A673 (cell line): ENCODE results near the gene NOD1. TPM values are rescaled to one million over a fixed set of nuclear protein-coding genes. Genes with fewer than 3 reads are reported as not detected.
"Not testable (repeated sequence)": the region's sequence is repeated elsewhere in the genome, so short reads cannot be mapped to it uniquely, and the experiment has no call there.

Source experiments
- BruUV-seq: library from RNA; stranded (reverse); fragments of 400-500 nt; replicated peaks from 2 replicates; lab custom pipeline; 2021; lab: Mats Ljungman, UMichigan
- CTCF ChIA-PET: fragments of 300-600 bp; sonication (Branson Sonifier 250); formaldehyde crosslinking; loops from one replicate; lab custom pipeline; 2022; ENCODE audit warnings: antibody characterized with exemption; lab: Charles Lee
- POLR2A ChIA-PET: fragments of 300-600 bp; sonication (Branson Sonifier 250); formaldehyde crosslinking; loops from one replicate; lab custom pipeline; 2022; ENCODE audit warnings: antibody characterized with exemption; ENCODE audit not compliant: low non-redundant PET; lab: Charles Lee
- DNase-seq: peaks from one replicate; pipeline ENCODE4 v3.0.0-alpha.2; 2015; ENCODE audit warnings: low spot score
- H3K27ac ChIP-seq: fragments of 200-600 bp; sonication (generic); 2 replicates; pipeline ENCODE4 v1.5.1; 2016; ENCODE audit warnings: mixed run types, low read depth, mild to moderate bottlenecking, mixed read lengths, antibody characterized with exemption, low read length; ENCODE audit not compliant: poor library complexity, severe bottlenecking
- H3K27me3 ChIP-seq: fragments of 200-600 bp; sonication (generic); replicated peaks from 2 replicates; pipeline ENCODE4 v1.6.1; 2017; ENCODE audit warnings: mixed run types, low read depth, mild to moderate bottlenecking, mixed read lengths, antibody characterized with exemption, low read length; ENCODE audit not compliant: insufficient read depth, poor library complexity
- H3K36me3 ChIP-seq: fragments of 200-600 bp; sonication (generic); 2 replicates; pipeline ENCODE4 v1.6.1; 2016; ENCODE audit warnings: mixed run types, mild to moderate bottlenecking, mixed read lengths, antibody characterized with exemption, low read length; ENCODE audit not compliant: insufficient read depth, poor library complexity, severe bottlenecking
- H3K4me1 ChIP-seq: fragments of 200-600 bp; sonication (generic); 2 replicates; pipeline ENCODE4 v1.6.1; 2017; ENCODE audit warnings: mixed run types, mild to moderate bottlenecking, mixed read lengths, antibody characterized with exemption, low read length; ENCODE audit not compliant: insufficient read depth, poor library complexity, severe bottlenecking
- H3K4me3 ChIP-seq: fragments of 200-600 bp; sonication (generic); 2 replicates; pipeline ENCODE4 v1.5.1; 2016; ENCODE audit warnings: low read depth, mixed run types, mild to moderate bottlenecking, mixed read lengths, low read length; ENCODE audit not compliant: poor library complexity, severe bottlenecking
- H3K9me3 ChIP-seq: fragments of 200-600 bp; sonication (generic); 2 replicates; pipeline ENCODE4 v1.6.1; 2016; ENCODE audit warnings: mixed run types, low read depth, mild to moderate bottlenecking, mixed read lengths, antibody characterized with exemption, low read length; ENCODE audit not compliant: poor library complexity, severe bottlenecking
- EZH2 ChIP-seq: fragments of 200-600 bp; sonication (generic); IDR thresholded peaks from 2 replicates; pipeline ENCODE4 v1.6.1; 2017; ENCODE audit warnings: borderline replicate concordance, low read depth, mild to moderate bottlenecking, mixed read lengths, antibody characterized with exemption, low read length; ENCODE audit not compliant: poor library complexity, severe bottlenecking
- intact Hi-C: fragments of 100-400 bp; cut with micrococcal nuclease; formaldehyde crosslinking; loops from one replicate; pipeline ENCODE4 v1.10.0; 2022; ENCODE audit not compliant: unreplicated experiment
- total RNA-seq: library from RNA; stranded (reverse); gene quantifications from 2 replicates; pipeline ENCODE4 v1.2.3, GENCODE V29; 2021
- TF ChIP-seq, protein P1 (sequence below): fragments of 300-800, 200-600 bp; sonication (generic); conservative IDR thresholded peaks from 2 replicates; pipeline ENCODE4 v1.5.1; 2017; ENCODE audit warnings: low read depth, mild to moderate bottlenecking, antibody characterized with exemption, low read length, moderate library complexity, mixed read lengths

Gene NOD1
- total RNA-seq, 1 experiment from 2014 or later: 2.3 TPM

DNA sequence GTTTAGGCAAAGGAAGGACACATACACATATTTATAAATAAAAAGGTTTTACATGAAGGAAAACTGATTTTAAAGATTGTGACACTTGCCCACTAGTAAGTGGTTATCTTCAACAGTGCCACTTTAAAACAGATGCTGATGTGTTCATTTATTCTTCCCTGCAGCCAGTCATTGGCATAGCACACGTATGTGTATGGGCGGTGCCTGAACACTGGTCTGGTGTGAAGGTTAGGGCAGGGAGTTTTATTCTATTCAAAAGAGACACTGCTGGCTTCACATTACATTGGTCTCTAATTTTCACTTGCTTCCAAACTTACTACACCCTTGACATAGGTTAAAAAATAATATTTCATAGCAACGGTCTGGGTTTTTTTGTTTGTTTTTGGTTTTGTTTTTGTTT lies 57.9 kb downstream of the NOD1 start:
- ChIA-PET CTCF (no interaction called here), POLR2A (no interaction called here)
- no peak for DNase-seq
- no TSS peak for BruUV-seq
- no peak overlapping the region for H3K27ac ChIP-seq
- H3K4me1 ChIP-seq: no peaks in the 10 kb centered on the region
- no peaks in the 10 kb centered on the region for H3K36me3 ChIP-seq
- H3K9me3 ChIP-seq: no peaks in the 10 kb centered on the region
- H3K4me3 ChIP-seq: no peak overlapping the region
- no peaks in the 10 kb centered on the region for H3K27me3 ChIP-seq
- TF ChIP-seq EZH2: no peak
- TF ChIP-seq, protein P1, sequence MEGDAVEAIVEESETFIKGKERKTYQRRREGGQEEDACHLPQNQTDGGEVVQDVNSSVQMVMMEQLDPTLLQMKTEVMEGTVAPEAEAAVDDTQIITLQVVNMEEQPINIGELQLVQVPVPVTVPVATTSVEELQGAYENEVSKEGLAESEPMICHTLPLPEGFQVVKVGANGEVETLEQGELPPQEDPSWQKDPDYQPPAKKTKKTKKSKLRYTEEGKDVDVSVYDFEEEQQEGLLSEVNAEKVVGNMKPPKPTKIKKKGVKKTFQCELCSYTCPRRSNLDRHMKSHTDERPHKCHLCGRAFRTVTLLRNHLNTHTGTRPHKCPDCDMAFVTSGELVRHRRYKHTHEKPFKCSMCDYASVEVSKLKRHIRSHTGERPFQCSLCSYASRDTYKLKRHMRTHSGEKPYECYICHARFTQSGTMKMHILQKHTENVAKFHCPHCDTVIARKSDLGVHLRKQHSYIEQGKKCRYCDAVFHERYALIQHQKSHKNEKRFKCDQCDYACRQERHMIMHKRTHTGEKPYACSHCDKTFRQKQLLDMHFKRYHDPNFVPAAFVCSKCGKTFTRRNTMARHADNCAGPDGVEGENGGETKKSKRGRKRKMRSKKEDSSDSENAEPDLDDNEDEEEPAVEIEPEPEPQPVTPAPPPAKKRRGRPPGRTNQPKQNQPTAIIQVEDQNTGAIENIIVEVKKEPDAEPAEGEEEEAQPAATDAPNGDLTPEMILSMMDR: no peak
- intact Hi-C loops: no loop called here

DNA sequence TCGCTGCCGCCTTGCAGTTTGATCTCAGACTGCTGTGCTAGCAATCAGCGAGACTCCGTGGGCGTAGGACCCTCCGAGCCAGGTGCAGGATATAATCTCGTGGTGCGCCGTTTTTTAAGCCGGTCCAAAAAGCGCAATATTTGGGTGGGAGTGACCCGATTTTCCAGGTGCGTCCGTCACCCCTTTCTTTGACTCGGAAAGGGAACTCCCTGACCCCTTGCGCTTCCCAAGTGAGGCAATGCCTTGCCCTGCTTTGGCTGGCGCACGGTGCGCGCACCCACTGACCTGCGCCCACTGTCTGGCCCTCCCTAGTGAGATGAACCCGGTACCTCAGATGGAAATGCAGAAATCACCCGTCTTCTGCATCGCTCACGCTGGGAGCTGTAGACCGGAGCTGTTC lies 58.5 kb downstream of the NOD1 start:
- H3K27me3 ChIP-seq, DNase-seq, CTCF ChIA-PET, H3K27ac ChIP-seq, H3K36me3 ChIP-seq, H3K4me3 ChIP-seq, BruUV-seq, intact Hi-C loops, H3K4me1 ChIP-seq, H3K9me3 ChIP-seq, POLR2A ChIA-PET: not testable (repeated sequence)

DNA sequence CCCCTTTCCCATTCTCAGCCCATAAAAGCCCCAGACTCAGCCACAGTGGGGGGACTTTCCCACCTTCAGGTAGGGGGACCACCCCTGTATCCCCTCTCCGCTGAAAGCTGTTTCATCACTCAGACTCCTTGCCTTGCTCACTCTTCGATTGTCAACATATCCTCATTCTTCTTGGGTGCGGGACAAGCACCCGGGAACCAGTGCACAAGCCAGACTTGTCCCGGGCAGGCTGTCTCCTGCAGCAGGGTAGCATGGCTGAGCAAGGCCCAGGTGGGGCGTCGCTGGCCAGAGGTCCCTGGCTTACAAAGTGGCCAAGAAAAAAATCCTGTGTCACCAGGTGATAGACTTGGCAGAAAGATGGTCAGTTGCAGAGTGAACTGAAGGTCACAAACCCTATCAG lies 64.7 kb downstream of the NOD1 start:
- H3K27ac ChIP-seq: no peak overlapping the region
- H3K9me3 ChIP-seq: no peaks in the 10 kb centered on the region
- ChIA-PET CTCF (no interaction called here), POLR2A (no interaction called here)
- BruUV-seq: no TSS peak
- DNase-seq: no peak
- intact Hi-C loops: loop anchor here (1.0 to 5.0 kb wide), 4 partner anchors 33 to 667 kb away; no protein-coding TSS in a partner anchor
- no peak for TF ChIP-seq EZH2
- TF ChIP-seq, protein P1: no peak
- no peaks in the 10 kb centered on the region for H3K36me3 ChIP-seq
- no peaks in the 10 kb centered on the region for H3K4me1 ChIP-seq
- H3K27me3 ChIP-seq: no peaks in the 10 kb centered on the region
- H3K4me3 ChIP-seq: no peak overlapping the region
